ENCODE data around the gene KLK7. TPM values are rescaled to one million over a fixed set of nuclear protein-coding genes. Genes with fewer than 3 reads are reported as not detected.
A peak's percentile ranks its signal among the peaks of the same experiment; 100 is the strongest.
"Not testable (repeated sequence)": the region's sequence is repeated elsewhere in the genome, so short reads cannot be mapped to it uniquely, and the experiment has no call there.

The KLK7 gene
- total RNA-seq, 1 experiment from 2014 or later, result not detected

DNA sequence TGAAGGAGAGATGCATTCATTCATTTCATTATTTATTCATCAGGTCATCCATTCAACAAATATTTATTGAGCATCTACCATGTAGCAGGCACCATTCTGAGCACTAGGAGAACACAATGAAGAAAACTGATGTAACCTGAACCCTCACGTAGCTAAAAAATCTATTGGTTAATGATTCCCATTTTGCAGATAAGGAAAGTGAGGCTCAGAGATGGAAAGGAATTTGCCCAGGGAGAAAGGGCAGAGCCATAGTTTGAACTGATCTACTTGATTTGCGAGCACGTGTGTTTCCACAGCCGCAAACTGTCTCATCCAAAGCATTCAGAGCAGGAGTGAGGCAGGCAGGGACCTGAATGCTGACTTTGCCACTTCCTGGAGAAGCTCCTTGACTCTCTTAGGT lies 15.0 kb upstream of the KLK7 start:
- no peak overlapping the region for H3K9ac ChIP-seq (ENCODE audit: low read length)
- no peak overlapping the region for H3K4me2 ChIP-seq (ENCODE audit: low read depth, low read length, poor library complexity, severe bottlenecking)
- H2AFZ ChIP-seq (ENCODE audit: low read length), result no peak overlapping the region
- H3K4me1 ChIP-seq (ENCODE audit: low read length), result no peaks in the 10 kb centered on the region
- H3K9me2 ChIP-seq (replicated peaks; ENCODE audit: insufficient read depth, low read length), result no peaks in the 10 kb centered on the region
- H3K27ac ChIP-seq (ENCODE audit: low read length), result no peak overlapping the region
- no peak overlapping the region for H3K4me3 ChIP-seq (ENCODE audit: low read length)
- no peaks in the 10 kb centered on the region for H3K36me3 ChIP-seq (ENCODE audit: insufficient read depth, low read length)
- H4K20me1 ChIP-seq (ENCODE audit: insufficient read depth, low read depth, low read length), result no peaks in the 10 kb centered on the region
- no peaks in the 10 kb centered on the region for H3K27me3 ChIP-seq (ENCODE audit: low read length)
- DNase-seq, result no peak
- H3K9me3 ChIP-seq (ENCODE audit: low read length), result peaks cover 10% of the 10 kb centered on the region
- no peaks in the 10 kb centered on the region for H3K79me2 ChIP-seq (ENCODE audit: low read length)

DNA sequence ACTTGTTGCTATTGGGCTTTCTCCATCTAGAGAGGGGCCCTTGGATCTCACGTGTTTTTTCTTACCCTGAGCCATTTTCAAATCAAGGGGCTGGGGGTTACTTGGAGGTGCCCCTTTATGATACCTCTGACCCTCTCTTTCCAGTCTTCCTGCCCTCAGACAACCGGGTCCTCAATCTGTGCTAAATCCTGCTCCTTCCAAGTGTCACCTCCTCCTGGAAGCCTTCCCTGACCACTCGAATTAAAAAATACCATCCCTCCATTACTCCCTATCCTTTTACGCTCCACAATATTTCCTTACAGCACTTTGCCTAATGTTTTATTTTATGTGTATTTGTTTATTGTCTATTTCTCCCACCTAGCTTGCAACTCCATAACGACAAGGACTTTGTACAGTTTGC lies 14.3 kb upstream of the KLK7 start:
- H3K79me2 ChIP-seq (ENCODE audit: low read length), result no peaks in the 10 kb centered on the region
- no peaks in the 10 kb centered on the region for H3K9me2 ChIP-seq (replicated peaks; ENCODE audit: insufficient read depth, low read length)
- no peaks in the 10 kb centered on the region for H3K27me3 ChIP-seq (ENCODE audit: low read length)
- no peak for DNase-seq
- H3K4me3 ChIP-seq (ENCODE audit: low read length), result no peak overlapping the region
- H3K27ac ChIP-seq (ENCODE audit: low read length), result no peak overlapping the region
- H2AFZ ChIP-seq (ENCODE audit: low read length), result no peak overlapping the region
- no peak overlapping the region for H3K9ac ChIP-seq (ENCODE audit: low read length)
- H3K36me3 ChIP-seq (ENCODE audit: insufficient read depth, low read length), result no peaks in the 10 kb centered on the region
- no peaks in the 10 kb centered on the region for H3K4me1 ChIP-seq (ENCODE audit: low read length)
- no peaks in the 10 kb centered on the region for H4K20me1 ChIP-seq (ENCODE audit: insufficient read depth, low read depth, low read length)
- H3K9me3 ChIP-seq (ENCODE audit: low read length), result peaks cover 10% of the 10 kb centered on the region
- no peak overlapping the region for H3K4me2 ChIP-seq (ENCODE audit: low read depth, low read length, poor library complexity, severe bottlenecking)

GRCh38 chr19:50994129-50994528 lies 10.4 kb upstream of the KLK7 start:
- no peaks in the 10 kb centered on the region for H3K27me3 ChIP-seq (ENCODE audit: low read length)
- H4K20me1 ChIP-seq (ENCODE audit: insufficient read depth, low read depth, low read length), result no peaks in the 10 kb centered on the region
- no peaks in the 10 kb centered on the region for H3K9me2 ChIP-seq (replicated peaks; ENCODE audit: insufficient read depth, low read length)
- H3K27ac ChIP-seq (ENCODE audit: low read length), result no peak overlapping the region
- no peak overlapping the region for H2AFZ ChIP-seq (ENCODE audit: low read length)
- H3K79me2 ChIP-seq (ENCODE audit: low read length), result no peaks in the 10 kb centered on the region
- H3K4me2 ChIP-seq (ENCODE audit: low read depth, low read length, poor library complexity, severe bottlenecking), result no peak overlapping the region
- DNase-seq, result peak; percentile 86
- H3K9ac ChIP-seq (ENCODE audit: low read length), result no peak overlapping the region
- H3K9me3 ChIP-seq (ENCODE audit: low read length), result peaks cover 10% of the 10 kb centered on the region
- H3K4me3 ChIP-seq (ENCODE audit: low read length), result no peak overlapping the region
- no peaks in the 10 kb centered on the region for H3K4me1 ChIP-seq (ENCODE audit: low read length)
- H3K36me3 ChIP-seq (ENCODE audit: insufficient read depth, low read length), result no peaks in the 10 kb centered on the region

DNA sequence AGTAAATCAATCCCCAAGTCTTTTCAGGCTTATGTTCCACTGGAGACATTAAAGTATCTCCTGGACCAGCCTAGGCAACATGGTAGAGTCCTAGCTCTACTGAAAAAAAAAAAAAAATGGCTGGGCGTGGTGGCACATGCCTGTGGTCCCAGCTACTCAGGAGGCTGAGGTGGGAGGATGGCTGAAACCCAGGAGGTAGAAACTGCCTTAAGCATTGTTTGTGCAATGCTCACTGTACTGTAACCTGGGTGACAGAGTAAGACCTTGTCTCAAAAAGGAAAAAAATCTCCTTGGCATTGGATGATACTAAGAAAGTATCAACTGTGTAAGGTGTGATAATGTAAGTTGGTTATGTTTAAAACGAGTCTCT lies 8.9 kb upstream of the KLK7 start:
- H3K79me2 ChIP-seq (ENCODE audit: low read length), result no peaks in the 10 kb centered on the region
- H3K4me1 ChIP-seq (ENCODE audit: low read length), result no peaks in the 10 kb centered on the region
- H3K36me3 ChIP-seq (ENCODE audit: insufficient read depth, low read length), result no peaks in the 10 kb centered on the region
- no peak overlapping the region for H2AFZ ChIP-seq (ENCODE audit: low read length)
- no peak overlapping the region for H3K27ac ChIP-seq (ENCODE audit: low read length)
- H3K4me3 ChIP-seq (ENCODE audit: low read length), result no peak overlapping the region
- no peaks in the 10 kb centered on the region for H3K9me2 ChIP-seq (replicated peaks; ENCODE audit: insufficient read depth, low read length)
- H3K27me3 ChIP-seq (ENCODE audit: low read length), result no peaks in the 10 kb centered on the region
- H3K9me3 ChIP-seq (ENCODE audit: low read length), result peaks cover 10% of the 10 kb centered on the region
- H3K4me2 ChIP-seq (ENCODE audit: low read depth, low read length, poor library complexity, severe bottlenecking), result no peak overlapping the region
- DNase-seq, result no peak
- no peaks in the 10 kb centered on the region for H4K20me1 ChIP-seq (ENCODE audit: insufficient read depth, low read depth, low read length)
- no peak overlapping the region for H3K9ac ChIP-seq (ENCODE audit: low read length)

DNA sequence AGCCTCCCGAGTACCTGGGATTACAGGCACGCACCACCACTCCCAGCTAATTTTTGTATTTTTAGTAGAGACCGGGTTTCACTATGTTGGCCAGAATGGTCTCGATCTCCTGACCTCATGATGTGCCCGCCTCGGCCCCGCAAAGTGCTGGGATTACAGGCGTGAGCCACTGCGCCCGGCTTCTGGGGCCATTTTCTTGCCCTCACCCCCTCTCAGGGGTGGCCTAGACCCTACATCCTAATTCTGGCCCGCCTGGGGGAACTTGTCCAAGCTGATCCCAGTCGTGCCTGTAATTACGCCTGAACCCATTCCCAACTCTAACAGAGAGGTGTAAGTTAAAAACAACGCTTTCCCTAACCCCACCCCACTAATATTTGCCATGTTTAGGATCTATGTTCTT lies 699 bp upstream of the KLK7 start:
- not testable (repeated sequence) for H3K27me3 ChIP-seq (ENCODE audit: low read length); H3K27ac ChIP-seq (ENCODE audit: low read length); H3K36me3 ChIP-seq (ENCODE audit: insufficient read depth, low read length); H3K4me1 ChIP-seq (ENCODE audit: low read length); H3K4me3 ChIP-seq (ENCODE audit: low read length); H3K9ac ChIP-seq (ENCODE audit: low read length); H3K4me2 ChIP-seq (ENCODE audit: low read depth, low read length, poor library complexity, severe bottlenecking); H3K79me2 ChIP-seq (ENCODE audit: low read length); H2AFZ ChIP-seq (ENCODE audit: low read length); H3K9me3 ChIP-seq (ENCODE audit: low read length); DNase-seq; H4K20me1 ChIP-seq (ENCODE audit: insufficient read depth, low read depth, low read length); H3K9me2 ChIP-seq (replicated peaks; ENCODE audit: insufficient read depth, low read length)

DNA sequence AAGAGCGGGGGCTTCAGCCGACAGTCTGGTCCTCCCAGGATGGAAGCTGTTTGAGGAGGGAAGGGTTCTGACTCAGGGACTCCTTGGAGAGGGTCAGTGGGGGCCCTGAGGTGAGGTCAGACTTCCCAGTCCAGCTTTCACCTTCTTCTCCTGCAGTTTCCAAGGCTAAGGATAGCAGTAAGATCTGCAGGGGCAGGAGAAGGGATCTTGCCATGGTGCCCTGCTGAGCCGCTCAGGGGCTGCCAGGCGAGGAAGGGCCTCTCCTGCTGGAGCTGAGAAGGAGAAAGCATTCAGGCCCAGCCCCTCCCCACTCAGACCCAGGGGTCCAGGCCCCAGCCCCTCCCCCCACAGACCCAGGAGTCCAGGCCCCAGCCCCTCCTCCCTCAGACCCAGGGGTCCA lies 1.5 kb downstream of the KLK7 start:
- no peak overlapping the region for H3K27ac ChIP-seq (ENCODE audit: low read length)
- no peaks in the 10 kb centered on the region for H3K79me2 ChIP-seq (ENCODE audit: low read length)
- no peaks in the 10 kb centered on the region for H3K27me3 ChIP-seq (ENCODE audit: low read length)
- H2AFZ ChIP-seq (ENCODE audit: low read length), result no peak overlapping the region
- no peaks in the 10 kb centered on the region for H4K20me1 ChIP-seq (ENCODE audit: insufficient read depth, low read depth, low read length)
- H3K4me2 ChIP-seq (ENCODE audit: low read depth, low read length, poor library complexity, severe bottlenecking), result no peak overlapping the region
- H3K9ac ChIP-seq (ENCODE audit: low read length), result no peak overlapping the region
- no peaks in the 10 kb centered on the region for H3K4me1 ChIP-seq (ENCODE audit: low read length)
- H3K9me2 ChIP-seq (replicated peaks; ENCODE audit: insufficient read depth, low read length), result no peaks in the 10 kb centered on the region
- no peak overlapping the region for H3K4me3 ChIP-seq (ENCODE audit: low read length)
- H3K36me3 ChIP-seq (ENCODE audit: insufficient read depth, low read length), result no peaks in the 10 kb centered on the region
- DNase-seq, result no peak
- H3K9me3 ChIP-seq (ENCODE audit: low read length), result no peaks in the 10 kb centered on the region

DNA sequence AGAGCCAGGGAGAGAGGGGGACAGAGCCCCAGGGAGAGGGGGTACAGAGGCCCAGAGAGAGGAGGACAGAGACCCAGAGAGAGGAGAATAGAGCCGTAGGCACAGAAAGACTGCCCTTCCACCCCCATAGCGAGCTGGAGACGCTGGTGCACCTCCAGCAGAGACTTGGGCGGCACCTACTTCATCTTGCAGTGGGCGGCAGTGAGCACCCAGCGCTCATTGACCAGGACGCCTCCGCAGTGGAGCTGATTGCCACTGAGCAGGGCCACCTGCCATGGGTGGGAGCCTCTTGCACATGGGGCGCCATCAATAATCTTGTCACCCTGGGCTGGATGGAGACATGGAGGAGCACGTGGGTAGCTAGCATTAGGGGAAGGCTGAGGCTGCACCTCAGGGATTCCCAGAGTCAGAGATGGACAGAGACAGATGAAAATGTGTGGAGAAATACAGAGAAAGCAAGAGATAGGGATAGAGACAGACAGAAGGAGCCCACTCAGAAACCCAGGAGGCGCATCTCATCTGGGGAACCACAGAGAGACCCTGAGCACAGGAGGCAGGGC lies 2.0 kb downstream of the KLK7 start:
- H3K4me3 ChIP-seq (ENCODE audit: low read length), result no peak overlapping the region
- H3K27ac ChIP-seq (ENCODE audit: low read length), result no peak overlapping the region
- H3K9me3 ChIP-seq (ENCODE audit: low read length), result no peaks in the 10 kb centered on the region
- no peaks in the 10 kb centered on the region for H3K36me3 ChIP-seq (ENCODE audit: insufficient read depth, low read length)
- H3K9ac ChIP-seq (ENCODE audit: low read length), result no peak overlapping the region
- no peak overlapping the region for H2AFZ ChIP-seq (ENCODE audit: low read length)
- H3K27me3 ChIP-seq (ENCODE audit: low read length), result no peaks in the 10 kb centered on the region
- no peaks in the 10 kb centered on the region for H3K4me1 ChIP-seq (ENCODE audit: low read length)
- no peaks in the 10 kb centered on the region for H4K20me1 ChIP-seq (ENCODE audit: insufficient read depth, low read depth, low read length)
- H3K9me2 ChIP-seq (replicated peaks; ENCODE audit: insufficient read depth, low read length), result no peaks in the 10 kb centered on the region
- no peaks in the 10 kb centered on the region for H3K79me2 ChIP-seq (ENCODE audit: low read length)
- H3K4me2 ChIP-seq (ENCODE audit: low read depth, low read length, poor library complexity, severe bottlenecking), result no peak overlapping the region
- DNase-seq, result no peak

DNA sequence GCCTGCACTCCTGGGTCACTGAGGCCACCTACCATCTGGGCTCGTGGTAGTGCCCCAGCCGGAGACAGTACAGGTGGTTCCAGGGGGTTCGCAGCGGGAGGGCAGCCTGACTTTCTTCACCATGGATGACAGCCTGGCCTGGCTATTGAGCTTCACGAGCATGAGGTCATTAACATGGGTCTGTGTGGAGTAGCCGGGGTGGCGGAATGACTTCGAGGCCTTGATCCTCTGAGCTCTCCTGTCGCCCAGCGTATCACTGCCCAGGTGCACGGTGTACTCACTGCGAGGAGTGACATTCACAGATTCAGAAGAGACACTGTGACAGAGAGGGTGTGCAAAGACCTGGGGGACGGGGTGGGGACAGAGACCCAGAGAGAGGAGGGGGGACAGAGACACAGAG lies 3.5 kb downstream of the KLK7 start:
- Histone ChIP-seq H3K4me3 (ENCODE audit: low read length) (no peak overlapping the region), H2AFZ (ENCODE audit: low read length) (no peak overlapping the region), H4K20me1 (ENCODE audit: insufficient read depth, low read depth, low read length) (no peaks in the 10 kb centered on the region), H3K36me3 (ENCODE audit: insufficient read depth, low read length) (no peaks in the 10 kb centered on the region), H3K27me3 (ENCODE audit: low read length) (no peaks in the 10 kb centered on the region), H3K9me3 (ENCODE audit: low read length) (no peaks in the 10 kb centered on the region), H3K79me2 (ENCODE audit: low read length) (no peaks in the 10 kb centered on the region), H3K9ac (ENCODE audit: low read length) (no peak overlapping the region), H3K4me1 (ENCODE audit: low read length) (no peaks in the 10 kb centered on the region), H3K9me2 (replicated peaks; ENCODE audit: insufficient read depth, low read length) (no peaks in the 10 kb centered on the region), H3K4me2 (ENCODE audit: low read depth, low read length, poor library complexity, severe bottlenecking) (no peak overlapping the region), H3K27ac (ENCODE audit: low read length) (no peak overlapping the region)
- DNase-seq, result no peak

DNA sequence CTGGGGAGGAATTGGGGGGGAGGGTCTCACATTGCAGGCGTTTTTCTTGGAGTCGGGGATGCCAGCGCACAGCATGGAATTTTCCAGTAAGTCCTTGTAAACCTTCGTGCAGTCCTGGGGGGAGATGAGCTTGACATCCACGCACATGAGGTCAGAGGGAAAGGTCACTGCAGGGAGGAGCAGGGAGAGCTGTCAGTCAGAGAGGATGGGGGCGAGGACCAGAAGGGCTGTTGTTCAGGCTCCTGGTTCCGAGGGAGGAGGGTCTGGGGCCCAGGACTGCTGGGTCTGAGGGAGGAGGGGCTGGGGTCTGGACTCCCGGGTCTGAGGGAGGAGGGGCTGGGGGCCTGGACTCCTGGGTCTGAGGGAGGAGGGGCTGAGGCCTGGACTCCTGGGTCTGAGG lies 4.0 kb downstream of the KLK7 start:
- DNase-seq, result no peak
- no peak overlapping the region for H3K4me3 ChIP-seq (ENCODE audit: low read length)
- H2AFZ ChIP-seq (ENCODE audit: low read length), result no peak overlapping the region
- no peaks in the 10 kb centered on the region for H3K36me3 ChIP-seq (ENCODE audit: insufficient read depth, low read length)
- no peaks in the 10 kb centered on the region for H4K20me1 ChIP-seq (ENCODE audit: insufficient read depth, low read depth, low read length)
- no peak overlapping the region for H3K27ac ChIP-seq (ENCODE audit: low read length)
- H3K9ac ChIP-seq (ENCODE audit: low read length), result no peak overlapping the region
- H3K79me2 ChIP-seq (ENCODE audit: low read length), result no peaks in the 10 kb centered on the region
- no peaks in the 10 kb centered on the region for H3K27me3 ChIP-seq (ENCODE audit: low read length)
- no peak overlapping the region for H3K4me2 ChIP-seq (ENCODE audit: low read depth, low read length, poor library complexity, severe bottlenecking)
- H3K4me1 ChIP-seq (ENCODE audit: low read length), result no peaks in the 10 kb centered on the region
- no peaks in the 10 kb centered on the region for H3K9me2 ChIP-seq (replicated peaks; ENCODE audit: insufficient read depth, low read length)
- H3K9me3 ChIP-seq (ENCODE audit: low read length), result no peaks in the 10 kb centered on the region

Data from Karpas-422 (cell line).